A673 (cell line): ENCODE results near the gene PRR30. TPM values are rescaled to one million over a fixed set of nuclear protein-coding genes. Genes with fewer than 3 reads are reported as not detected.

Experiments
- BruUV-seq: library from RNA; stranded (reverse); fragments of 400-500 nt; replicated peaks from 2 replicates; lab custom pipeline; 2021; lab: Mats Ljungman, UMichigan
- CTCF ChIA-PET: fragments of 300-600 bp; sonication (Branson Sonifier 250); formaldehyde crosslinking; loops from one replicate; lab custom pipeline; 2022; ENCODE audit warnings: antibody characterized with exemption; lab: Charles Lee
- POLR2A ChIA-PET: fragments of 300-600 bp; sonication (Branson Sonifier 250); formaldehyde crosslinking; loops from one replicate; lab custom pipeline; 2022; ENCODE audit warnings: antibody characterized with exemption; ENCODE audit not compliant: low non-redundant PET; lab: Charles Lee
- DNase-seq: peaks from one replicate; pipeline ENCODE4 v3.0.0-alpha.2; 2015; ENCODE audit warnings: low spot score
- H3K27ac ChIP-seq: fragments of 200-600 bp; sonication (generic); 2 replicates; pipeline ENCODE4 v1.5.1; 2016; ENCODE audit warnings: mixed run types, low read depth, mild to moderate bottlenecking, mixed read lengths, antibody characterized with exemption, low read length; ENCODE audit not compliant: poor library complexity, severe bottlenecking
- H3K27me3 ChIP-seq: fragments of 200-600 bp; sonication (generic); replicated peaks from 2 replicates; pipeline ENCODE4 v1.6.1; 2017; ENCODE audit warnings: mixed run types, low read depth, mild to moderate bottlenecking, mixed read lengths, antibody characterized with exemption, low read length; ENCODE audit not compliant: insufficient read depth, poor library complexity
- H3K36me3 ChIP-seq: fragments of 200-600 bp; sonication (generic); 2 replicates; pipeline ENCODE4 v1.6.1; 2016; ENCODE audit warnings: mixed run types, mild to moderate bottlenecking, mixed read lengths, antibody characterized with exemption, low read length; ENCODE audit not compliant: insufficient read depth, poor library complexity, severe bottlenecking
- H3K4me1 ChIP-seq: fragments of 200-600 bp; sonication (generic); 2 replicates; pipeline ENCODE4 v1.6.1; 2017; ENCODE audit warnings: mixed run types, mild to moderate bottlenecking, mixed read lengths, antibody characterized with exemption, low read length; ENCODE audit not compliant: insufficient read depth, poor library complexity, severe bottlenecking
- H3K4me3 ChIP-seq: fragments of 200-600 bp; sonication (generic); 2 replicates; pipeline ENCODE4 v1.5.1; 2016; ENCODE audit warnings: low read depth, mixed run types, mild to moderate bottlenecking, mixed read lengths, low read length; ENCODE audit not compliant: poor library complexity, severe bottlenecking
- H3K9me3 ChIP-seq: fragments of 200-600 bp; sonication (generic); 2 replicates; pipeline ENCODE4 v1.6.1; 2016; ENCODE audit warnings: mixed run types, low read depth, mild to moderate bottlenecking, mixed read lengths, antibody characterized with exemption, low read length; ENCODE audit not compliant: poor library complexity, severe bottlenecking
- EZH2 ChIP-seq: fragments of 200-600 bp; sonication (generic); IDR thresholded peaks from 2 replicates; pipeline ENCODE4 v1.6.1; 2017; ENCODE audit warnings: borderline replicate concordance, low read depth, mild to moderate bottlenecking, mixed read lengths, antibody characterized with exemption, low read length; ENCODE audit not compliant: poor library complexity, severe bottlenecking
- intact Hi-C: fragments of 100-400 bp; cut with micrococcal nuclease; formaldehyde crosslinking; loops from one replicate; pipeline ENCODE4 v1.10.0; 2022; ENCODE audit not compliant: unreplicated experiment
- total RNA-seq: library from RNA; stranded (reverse); gene quantifications from 2 replicates; pipeline ENCODE4 v1.2.3, GENCODE V29; 2021
- TF ChIP-seq, protein P1 (sequence below): fragments of 300-800, 200-600 bp; sonication (generic); conservative IDR thresholded peaks from 2 replicates; pipeline ENCODE4 v1.5.1; 2017; ENCODE audit warnings: low read depth, mild to moderate bottlenecking, antibody characterized with exemption, low read length, moderate library complexity, mixed read lengths

The PRR30 gene
- total RNA-seq, 1 experiment from 2014 or later, result not detected

DNA sequence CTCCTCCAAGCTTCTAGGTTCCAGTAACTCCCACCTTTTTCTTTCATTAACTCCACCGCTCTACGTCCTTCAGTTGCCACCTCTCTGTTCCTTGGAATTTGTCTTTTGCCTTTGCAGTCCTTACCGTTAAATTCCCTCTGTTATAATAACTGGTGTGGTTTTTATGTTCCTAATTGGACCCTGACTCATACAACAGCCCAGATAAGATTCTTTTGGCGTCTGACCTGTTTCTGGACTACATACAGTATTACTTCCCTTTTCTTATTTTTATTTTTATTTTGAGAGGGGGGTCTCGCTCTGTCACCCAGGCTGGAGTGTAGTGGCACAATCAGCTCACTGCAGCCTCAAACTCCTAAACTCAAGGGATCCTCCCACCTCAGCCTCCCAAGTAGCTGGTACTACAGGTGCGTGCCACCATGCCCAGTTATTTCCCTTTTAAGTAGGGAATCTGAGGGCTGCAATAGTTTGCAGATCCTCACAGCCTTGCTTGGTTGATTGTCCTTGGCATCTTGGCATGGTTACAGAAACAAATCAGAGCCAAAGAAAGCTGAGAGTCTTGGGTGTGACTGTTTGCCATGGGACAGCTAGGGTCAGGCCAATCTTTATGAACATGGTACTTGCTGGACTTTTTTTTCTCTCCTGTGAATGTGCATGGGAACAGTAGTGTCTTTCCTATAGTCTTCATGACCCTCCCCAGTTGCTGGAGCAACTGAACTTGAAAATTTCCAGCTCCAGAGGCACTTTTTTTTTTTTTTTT is 31.5 kb upstream of the PRR30 start:
- Histone ChIP-seq H3K4me3 (no peak overlapping the region), H3K9me3 (no peaks in the 10 kb centered on the region), H3K36me3 (no peaks in the 10 kb centered on the region), H3K4me1 (no peaks in the 10 kb centered on the region), H3K27me3 (no peaks in the 10 kb centered on the region), H3K27ac (no peak overlapping the region)
- no peak for DNase-seq
- no TSS peak for BruUV-seq
- CTCF ChIA-PET, result interaction anchor here (0.6 to 1.3 kb wide), 5 partner anchors 14 to 21 kb away, joined by 3 to 6 read pairs (median 4); no protein-coding TSS in a partner anchor
- POLR2A ChIA-PET, result no interaction called here
- TF ChIP-seq EZH2, result no peak
- TF ChIP-seq, protein P1, sequence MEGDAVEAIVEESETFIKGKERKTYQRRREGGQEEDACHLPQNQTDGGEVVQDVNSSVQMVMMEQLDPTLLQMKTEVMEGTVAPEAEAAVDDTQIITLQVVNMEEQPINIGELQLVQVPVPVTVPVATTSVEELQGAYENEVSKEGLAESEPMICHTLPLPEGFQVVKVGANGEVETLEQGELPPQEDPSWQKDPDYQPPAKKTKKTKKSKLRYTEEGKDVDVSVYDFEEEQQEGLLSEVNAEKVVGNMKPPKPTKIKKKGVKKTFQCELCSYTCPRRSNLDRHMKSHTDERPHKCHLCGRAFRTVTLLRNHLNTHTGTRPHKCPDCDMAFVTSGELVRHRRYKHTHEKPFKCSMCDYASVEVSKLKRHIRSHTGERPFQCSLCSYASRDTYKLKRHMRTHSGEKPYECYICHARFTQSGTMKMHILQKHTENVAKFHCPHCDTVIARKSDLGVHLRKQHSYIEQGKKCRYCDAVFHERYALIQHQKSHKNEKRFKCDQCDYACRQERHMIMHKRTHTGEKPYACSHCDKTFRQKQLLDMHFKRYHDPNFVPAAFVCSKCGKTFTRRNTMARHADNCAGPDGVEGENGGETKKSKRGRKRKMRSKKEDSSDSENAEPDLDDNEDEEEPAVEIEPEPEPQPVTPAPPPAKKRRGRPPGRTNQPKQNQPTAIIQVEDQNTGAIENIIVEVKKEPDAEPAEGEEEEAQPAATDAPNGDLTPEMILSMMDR, result no peak
- intact Hi-C loops, result no loop called here

DNA sequence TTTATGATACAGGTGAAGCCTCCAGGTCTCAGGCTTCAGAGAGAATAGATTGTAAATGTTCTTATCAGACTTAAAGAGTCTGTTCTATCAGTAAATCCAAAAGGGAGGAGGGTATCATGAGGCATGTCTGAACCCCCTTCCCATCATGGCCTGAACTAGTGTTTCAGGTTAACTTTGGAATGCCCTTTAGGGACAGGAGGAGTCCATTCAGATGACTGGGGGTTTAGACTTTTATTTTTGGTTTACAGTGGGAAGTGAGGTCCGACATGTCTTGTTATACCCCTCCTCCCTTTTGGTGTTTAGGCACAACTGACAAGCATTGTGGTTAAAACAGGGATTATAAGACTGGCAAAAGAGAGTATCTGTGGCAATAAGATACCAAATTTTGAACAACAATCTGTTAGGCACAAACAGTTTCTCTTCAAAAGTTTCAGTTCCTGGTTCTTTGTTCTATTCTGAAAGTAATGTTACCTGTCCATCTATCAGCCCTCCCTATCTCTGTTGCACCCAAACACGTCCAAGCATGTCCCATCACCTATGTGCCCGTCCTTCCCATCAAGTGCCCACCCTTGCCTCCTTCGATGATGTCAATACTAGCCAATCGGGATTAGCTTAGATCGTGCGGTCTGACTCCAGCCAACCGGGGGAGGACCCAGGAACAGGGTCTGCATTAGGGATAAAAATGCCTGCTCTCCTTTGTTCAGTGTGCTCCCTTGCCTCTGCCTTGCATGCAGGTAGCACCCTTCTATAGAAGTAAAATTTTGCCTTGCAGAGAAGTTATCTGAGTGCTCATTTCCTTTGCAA is 26.0 kb upstream of the PRR30 start:
- no TSS peak for BruUV-seq
- Histone ChIP-seq H3K27ac (no peak overlapping the region), H3K9me3 (no peaks in the 10 kb centered on the region), H3K4me3 (no peak overlapping the region), H3K4me1 (no peaks in the 10 kb centered on the region), H3K36me3 (no peaks in the 10 kb centered on the region), H3K27me3 (no peaks in the 10 kb centered on the region)
- no peak for DNase-seq
- intact Hi-C loops, result no loop called here
- no peak for TF ChIP-seq EZH2
- TF ChIP-seq, protein P1, result no peak
- POLR2A ChIA-PET, result no interaction called here
- CTCF ChIA-PET, result no interaction called here

DNA sequence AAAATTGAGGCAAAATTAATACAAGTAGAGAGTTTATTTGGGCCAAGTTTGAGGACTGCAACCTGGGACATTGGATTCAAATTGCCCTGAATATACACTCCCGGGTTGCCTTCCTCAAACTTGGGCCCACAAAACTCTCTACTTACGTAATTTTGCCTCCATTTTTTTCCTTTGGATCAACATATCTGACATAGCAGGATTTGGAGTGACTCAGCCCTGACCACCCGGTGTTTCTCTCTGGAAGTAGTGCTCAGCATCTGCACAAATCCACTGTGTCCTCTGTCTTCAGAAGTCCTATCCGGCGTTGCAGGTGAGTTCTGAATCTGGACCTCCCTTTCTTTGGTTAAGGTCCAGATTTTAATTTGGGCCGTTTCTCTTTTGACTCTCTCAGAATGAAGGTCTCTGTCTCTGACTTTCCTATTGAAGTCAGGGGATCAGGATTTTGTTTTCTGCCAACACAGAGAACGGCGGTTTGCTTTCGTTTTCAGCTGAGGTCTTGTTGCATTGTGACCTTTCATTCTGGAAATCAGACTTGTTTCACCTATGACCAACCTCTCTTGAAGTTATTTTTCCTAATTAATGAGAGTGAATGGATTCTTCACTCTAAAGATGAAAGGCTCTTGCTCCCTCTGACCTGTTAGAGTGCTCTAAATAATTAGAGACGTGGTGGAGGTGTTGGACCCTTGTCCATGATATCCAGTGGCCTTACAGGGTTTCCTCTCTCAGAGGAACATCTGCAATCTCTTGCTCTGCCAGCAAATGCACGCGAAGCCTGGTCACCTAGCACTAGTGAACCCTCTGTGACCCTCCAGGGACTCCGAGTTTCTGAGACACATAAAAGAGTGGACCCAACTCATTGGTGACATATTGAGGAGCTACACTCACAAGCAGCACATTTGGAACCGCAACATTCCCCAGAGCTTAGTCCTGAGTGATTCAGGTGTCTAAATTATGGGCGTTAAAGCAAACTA is 23.2 kb upstream of the PRR30 start:
- no peak overlapping the region for H3K4me3 ChIP-seq
- intact Hi-C loops, result no loop called here
- no peaks in the 10 kb centered on the region for H3K4me1 ChIP-seq
- CTCF ChIA-PET, result no interaction called here
- TF ChIP-seq, protein P1, result no peak
- TF ChIP-seq EZH2, result no peak
- no TSS peak for BruUV-seq
- H3K27ac ChIP-seq, result no peak overlapping the region
- POLR2A ChIA-PET, result no interaction called here
- H3K9me3 ChIP-seq, result no peaks in the 10 kb centered on the region
- H3K36me3 ChIP-seq, result no peaks in the 10 kb centered on the region
- H3K27me3 ChIP-seq, result no peaks in the 10 kb centered on the region
- no peak for DNase-seq
